SH-SY5Y (cell line): ENCODE results near the gene TCP11.

Source experiments
- GATA2 ChIP-seq: IDR thresholded peaks from 2 replicates; pipeline ENCODE4 v1.6.1; 2011; ENCODE audit warnings: mild to moderate bottlenecking, low read depth, low read length
- GATA3 ChIP-seq: IDR thresholded peaks from 2 replicates; pipeline ENCODE4 v1.6.1; 2011; ENCODE audit warnings: low read depth, mild to moderate bottlenecking, low read length, moderate library complexity

- TF ChIP-seq GATA2 = no peak
- TF ChIP-seq GATA3 = no peak
Measured at GRCh38 chr6:35166116-35166515, 25.0 kb upstream of the TCP11 start.
